Measurements from ENCODE around the gene ZNF141.
"Not testable (repeated sequence)": the region's sequence is repeated elsewhere in the genome, so short reads cannot be mapped to it uniquely, and the experiment has no call there.

ZNF141 gene

DNA sequence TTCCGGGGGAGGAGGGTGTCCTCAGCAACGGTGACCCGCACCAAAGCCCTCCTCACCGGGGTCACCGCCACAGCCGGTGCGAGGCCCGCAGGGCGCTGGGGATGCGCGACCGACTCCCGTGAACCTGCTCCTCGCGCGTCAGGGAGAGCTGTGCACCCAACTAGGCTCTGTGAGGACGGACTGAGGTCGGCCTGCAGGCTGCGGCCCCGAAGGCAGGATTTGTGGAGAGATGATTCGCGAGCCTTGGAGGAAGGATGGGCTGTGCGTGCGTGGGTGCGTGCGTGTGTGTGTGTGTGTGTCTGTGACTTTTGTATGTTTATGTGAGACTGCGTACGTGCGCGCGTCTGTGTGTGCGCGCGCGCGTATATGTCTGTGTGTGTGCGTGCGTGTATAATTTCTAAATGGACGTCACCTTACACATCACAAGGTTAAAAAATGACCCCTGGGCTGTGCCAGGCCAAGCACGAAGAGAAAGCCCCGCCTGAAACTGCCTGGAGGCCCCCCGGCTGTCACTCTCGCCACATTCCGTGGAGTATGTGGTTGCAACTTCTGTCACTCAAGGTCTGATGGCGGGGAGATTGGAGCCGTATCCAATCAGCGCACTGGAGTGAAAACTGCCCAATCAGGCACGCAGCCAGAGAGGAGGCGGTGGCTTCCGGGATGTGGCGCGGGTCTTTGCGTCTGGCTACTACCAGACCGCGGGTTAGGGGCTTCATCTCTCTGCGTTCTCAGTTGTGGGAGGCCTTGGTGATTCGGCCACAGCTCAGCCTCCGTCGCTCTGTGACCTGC is at the start of gene ZNF141:
TSS of gene ZNF141 (plus strand) at position 672 of the 789 bp plus-strand sequence. CDS start 170 bp downstream, outside the sequence.
- DNase-seq (ENCODE audit: low read depth in 2 of 2), result peak; percentile 83

DNA sequence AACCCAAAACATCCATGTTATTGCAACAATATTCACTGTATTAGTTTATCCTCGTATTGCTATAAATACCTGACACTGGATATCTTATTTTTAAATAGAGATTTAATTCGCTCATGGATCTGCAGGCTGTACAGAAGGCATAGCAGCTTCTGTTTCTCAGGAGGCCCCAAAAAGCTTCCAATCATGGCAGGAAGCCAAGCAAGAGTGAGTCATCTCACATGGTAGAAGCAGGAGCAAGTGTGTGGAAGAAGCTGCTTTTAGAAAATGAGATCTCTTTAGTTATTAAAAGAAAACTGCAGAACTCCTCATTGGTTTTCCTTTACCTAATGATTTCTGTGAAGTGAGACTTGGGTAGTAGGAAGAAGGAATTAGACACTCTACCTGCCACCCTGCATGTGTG is 48.7 kb upstream of the ZNF141 start:
- no peak for DNase-seq (ENCODE audit: low read depth in 2 of 2)

DNA sequence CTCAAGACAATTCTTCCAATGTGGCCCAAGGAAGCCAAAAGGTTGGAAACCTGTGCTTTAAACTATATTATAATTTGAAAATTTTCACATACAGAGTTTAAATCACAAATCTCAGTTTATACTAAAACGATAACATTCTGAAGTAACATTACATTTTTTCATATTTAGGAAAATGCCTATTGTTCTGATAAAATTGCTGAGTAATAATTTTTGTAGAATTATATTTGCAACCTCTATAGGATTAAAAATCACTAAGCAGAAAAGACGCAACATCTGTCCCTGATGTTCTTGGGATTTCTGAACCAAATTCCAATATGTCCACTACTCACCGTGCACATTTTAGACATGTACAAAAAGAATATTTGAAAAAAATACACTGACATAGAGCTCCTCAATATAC is 42.9 kb upstream of the ZNF141 start:
- no peak for DNase-seq (ENCODE audit: low read depth in 2 of 2)

- DNase-seq (ENCODE audit: low read depth in 2 of 2), result no peak
Measured at GRCh38 chr4:302381-302780, 35.2 kb upstream of the ZNF141 start.

- DNase-seq (ENCODE audit: low read depth in 2 of 2), result not testable (repeated sequence)
Measured at GRCh38 chr4:304516-304915, 33.1 kb upstream of the ZNF141 start.

DNA sequence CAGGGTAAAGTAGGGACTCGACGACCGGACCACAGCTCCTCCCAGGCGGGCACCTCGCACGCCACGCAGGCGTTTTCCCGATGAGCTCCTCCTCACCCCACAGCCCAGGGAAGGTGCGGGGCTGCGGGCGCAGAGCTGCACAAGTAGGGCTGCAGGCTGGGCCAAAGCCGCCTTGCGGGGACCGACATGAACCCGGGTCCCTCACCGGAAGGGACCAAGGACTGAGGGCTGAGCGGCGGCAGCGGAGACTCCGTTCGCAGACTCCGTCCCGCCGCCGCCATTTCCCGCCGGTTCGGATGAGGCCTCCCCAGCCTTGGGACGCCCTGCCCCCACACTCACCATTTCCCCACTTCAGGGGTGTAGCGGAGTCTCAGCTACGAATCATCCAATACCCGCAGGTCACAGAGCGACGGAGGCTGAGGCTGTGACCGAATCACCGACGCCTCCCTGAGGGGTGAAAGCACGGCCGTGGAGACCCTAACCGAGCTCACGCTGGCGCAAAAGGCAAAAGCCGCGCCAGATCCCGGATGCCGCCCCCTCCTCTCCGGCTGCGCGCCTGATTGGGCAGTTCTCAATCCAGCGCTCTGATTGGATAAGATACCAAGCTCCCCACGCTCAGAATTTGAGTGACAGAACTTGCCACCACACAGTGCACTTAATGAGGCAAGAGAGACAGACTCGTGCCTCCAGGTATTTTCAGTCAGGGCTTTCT is 32.5 kb upstream of the ZNF141 start, which contains the start of gene ZNF732:
TSS of gene ZNF732 (minus strand) at position 506 of the 712 bp plus-strand sequence. CDS start at position 342, 164 bp downstream.
- no peak for DNase-seq (ENCODE audit: low read depth in 2 of 2)

DNA sequence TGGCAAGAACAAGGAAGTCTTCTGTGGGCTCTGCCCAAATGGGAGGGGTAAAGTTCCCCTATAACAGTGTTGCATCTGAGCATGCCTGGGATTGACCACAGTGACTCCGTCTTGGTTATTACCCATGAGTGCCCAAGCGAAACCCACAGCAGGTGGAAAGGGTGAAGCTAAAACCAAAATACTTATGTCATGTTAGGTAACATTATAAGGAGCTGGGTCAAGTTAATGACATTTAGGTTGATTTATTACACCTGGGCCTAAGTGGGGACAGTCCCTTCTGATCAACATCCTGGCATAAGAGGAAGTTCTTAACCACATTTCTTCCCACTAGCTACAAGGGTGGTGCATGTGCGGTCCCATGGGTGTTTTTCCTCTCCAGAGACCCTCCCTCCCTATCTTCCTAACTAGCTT is 31.1 kb upstream of the ZNF141 start:
- no peak for DNase-seq (ENCODE audit: low read depth in 2 of 2)

DNA sequence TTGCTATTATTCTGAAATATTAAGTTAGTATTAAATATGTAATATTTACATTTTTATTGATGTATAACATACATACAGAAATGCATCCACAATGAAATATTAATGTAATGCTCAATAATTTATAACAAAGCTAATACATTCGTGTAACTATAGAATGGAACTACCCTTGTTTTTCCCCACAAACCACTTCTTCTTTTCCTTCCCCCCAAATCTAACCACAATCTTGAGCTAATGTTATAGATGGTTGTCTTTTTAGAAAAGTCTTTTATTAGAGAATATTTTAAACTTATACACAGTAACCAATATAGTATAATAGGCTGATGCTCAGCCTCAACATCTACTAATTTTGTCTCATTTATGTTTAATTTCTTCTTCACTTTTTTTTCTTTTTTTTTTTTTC is 27.8 kb upstream of the ZNF141 start:
- DNase-seq (ENCODE audit: low read depth in 2 of 2), result no peak

DNA sequence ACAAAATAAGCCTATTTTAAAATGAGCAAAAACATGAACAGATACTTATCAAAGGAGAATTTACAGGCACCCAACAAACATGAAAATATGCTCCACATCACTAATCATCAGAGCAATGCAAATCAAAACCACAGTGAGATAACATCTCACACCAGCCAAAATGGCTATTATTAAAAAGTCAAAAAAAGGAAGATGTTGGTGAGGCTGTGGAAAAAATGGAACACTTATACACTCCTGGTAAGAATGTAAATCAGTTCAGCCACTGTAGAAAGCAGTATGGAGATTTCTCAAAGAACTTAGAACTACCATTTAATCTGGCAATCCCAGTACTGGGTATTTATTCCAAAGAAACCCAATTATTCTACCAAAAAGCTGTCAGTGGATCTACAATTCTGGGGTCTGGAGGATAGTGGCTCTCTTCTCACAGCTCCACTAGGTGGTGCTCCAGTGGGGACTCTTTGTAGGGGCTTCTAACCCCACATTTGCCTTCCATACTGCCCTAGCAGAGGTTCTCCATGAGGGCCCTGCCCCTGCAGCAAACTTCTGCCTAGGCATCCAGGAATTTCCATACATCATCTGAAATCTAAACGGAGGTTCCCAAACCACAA is 23.2 kb upstream of the ZNF141 start:
- no peak for DNase-seq (ENCODE audit: low read depth in 2 of 2)

GRCh38 chr4:328729-329128 is 8.9 kb upstream of the ZNF141 start:
- DNase-seq (ENCODE audit: low read depth in 2 of 2), result no peak

DNA sequence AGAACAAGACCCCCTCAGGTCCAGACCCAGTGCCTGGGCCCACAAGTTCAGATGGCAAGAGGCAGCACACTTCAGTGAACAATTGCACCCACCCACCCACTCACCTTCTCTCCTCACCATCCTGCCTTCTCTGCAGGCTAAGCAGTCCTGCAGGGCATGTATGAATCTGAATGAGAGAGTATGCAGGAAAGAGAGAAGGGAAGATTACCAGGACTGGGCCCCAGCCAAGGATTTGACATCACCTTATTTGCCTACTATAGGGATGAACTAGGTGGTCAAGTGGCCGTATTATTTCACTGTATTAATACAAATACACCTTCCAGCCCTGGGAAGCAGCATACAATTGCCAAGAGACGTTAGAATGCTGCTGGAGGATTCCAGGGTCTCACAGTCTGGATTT is 2.1 kb upstream of the ZNF141 start:
- no peak for DNase-seq (ENCODE audit: low read depth in 2 of 2)

DNA sequence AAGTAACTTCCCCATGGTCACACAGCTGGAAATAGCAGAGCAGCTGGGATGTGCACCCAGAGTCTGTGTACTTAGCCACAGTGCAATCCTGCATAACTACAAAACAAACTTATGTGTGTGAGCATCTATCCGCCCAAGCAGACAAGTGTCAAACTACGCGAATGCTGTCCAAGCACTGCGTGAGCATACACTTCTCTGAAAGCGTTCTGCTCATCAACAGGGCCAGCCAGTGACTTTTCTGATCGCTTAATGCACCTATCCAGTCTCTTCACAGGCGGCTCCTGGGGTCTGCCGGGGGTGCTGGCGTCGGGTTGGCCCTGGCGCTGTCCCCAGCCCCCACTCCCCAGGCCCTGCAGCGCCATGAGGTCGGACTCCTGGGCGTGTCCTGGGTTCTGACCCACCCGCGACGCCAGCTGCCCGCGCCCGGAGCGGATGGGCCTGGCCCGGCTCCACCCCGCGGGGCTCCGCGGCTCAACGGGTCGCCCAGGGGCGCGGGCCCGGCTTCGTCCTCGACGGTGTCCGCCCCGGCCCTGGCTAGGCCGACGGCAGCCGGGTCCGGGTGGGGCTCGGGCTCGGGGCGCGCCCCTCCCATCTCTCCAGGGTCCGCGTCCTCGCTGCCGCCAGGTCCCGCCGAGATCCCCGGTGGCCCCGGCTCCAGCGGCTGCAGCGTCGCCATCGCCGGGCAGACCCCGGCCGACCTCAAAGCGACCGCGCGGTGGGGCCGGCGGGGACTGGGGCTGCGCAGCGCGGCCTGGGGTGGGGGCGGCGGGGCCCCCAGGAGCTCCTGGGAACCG is 1.3 kb upstream of the ZNF141 start:
- DNase-seq (ENCODE audit: low read depth in 2 of 2), result no peak

DNA sequence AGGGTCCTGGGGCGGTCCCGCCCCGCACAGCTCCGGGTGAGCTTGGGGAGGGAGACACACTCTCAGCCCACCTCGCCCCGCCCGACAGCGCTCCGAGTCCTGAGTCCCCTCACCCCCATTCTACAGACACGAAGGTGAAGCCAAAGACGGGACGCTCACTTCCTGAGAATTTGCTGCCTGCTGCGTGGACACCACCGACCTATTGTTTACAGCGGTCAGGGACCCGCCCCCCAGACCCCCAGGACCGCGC is 796 bp upstream of the ZNF141 start:
- peak in 1 of 2 experiments; percentile 2 for DNase-seq (ENCODE audit: low read depth in 2 of 2)

DNA sequence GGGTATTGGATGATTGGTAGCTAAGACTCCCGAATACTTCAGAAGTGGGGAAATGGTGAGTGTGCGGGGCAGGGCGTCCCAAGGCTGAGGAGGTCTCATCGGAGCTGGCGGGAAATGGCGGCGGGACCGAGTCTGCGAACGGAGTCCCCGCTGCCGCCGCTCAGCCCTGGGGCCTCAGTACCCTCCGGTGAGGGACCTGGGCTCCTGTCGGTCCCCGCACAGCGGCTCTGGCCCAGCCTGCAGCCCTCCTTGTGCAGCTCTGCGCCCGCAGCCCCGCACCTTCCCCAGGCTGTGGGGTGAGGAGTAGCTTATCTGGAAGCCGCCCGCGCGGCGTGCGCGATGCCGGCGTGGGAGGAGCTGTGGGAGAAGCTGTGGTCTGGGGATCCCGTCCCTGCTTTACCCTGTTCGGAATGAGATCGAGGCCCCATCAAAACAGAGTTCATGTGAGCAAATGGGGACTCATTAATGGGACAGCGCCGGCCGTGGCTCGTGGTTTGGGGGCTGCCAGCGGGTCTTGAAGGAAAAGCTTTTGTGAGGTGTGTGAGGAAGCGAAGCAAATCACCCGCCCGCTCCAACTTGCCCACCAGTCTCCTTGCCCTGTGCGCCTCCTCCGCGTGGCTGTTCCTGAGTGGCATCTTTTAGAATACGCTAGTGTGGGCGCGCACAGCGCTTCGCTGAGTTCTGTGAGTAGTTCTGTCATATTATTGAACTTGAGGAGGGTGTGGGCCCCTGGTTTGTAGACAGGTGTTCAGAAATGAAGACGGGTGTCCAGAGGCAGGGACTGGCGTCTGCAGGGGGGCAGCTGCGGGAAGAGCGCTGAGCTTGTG is 531 bp downstream of the ZNF141 start:
- peak; percentile 31 to 36 for DNase-seq (ENCODE audit: low read depth in 2 of 2)

DNA sequence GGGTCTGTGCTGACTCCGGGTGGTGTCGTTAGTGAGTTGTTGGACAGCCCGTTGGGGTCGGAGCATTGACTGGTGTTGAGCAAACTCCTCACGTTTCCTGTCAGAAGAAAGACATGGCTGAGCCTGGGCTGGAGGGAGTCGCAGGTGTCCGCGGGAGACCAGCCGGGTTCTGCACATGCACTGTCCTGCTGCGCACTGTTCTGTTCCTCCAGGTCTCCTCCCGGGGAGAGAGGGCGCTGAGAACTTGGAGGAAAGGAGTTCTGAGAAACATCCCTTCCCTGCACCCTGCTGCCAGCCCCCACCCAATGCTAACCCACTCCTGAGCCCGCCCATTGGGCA is 1.1 kb downstream of the ZNF141 start:
- DNase-seq (ENCODE audit: low read depth in 2 of 2), result no peak

DNA sequence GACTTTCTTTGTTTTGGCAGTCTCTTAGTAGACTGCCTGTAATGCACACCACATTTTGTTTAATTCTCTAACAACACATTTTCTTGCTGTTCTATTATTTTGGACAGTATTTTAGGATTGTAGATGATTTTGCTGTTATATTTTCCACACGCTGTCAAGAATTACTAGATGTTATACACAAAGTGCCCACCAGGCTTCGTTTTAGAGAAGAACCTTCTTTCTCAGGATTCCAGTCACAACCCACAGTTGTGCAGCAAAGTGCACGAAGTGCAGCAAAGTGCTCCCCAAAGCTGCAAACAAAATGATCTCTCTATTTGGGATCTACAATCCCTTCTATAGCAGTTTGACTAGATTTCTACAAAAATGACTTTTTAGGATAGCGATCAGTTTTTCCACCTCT is 2.4 kb downstream of the ZNF141 start:
- no peak for DNase-seq (ENCODE audit: low read depth in 2 of 2)

- DNase-seq (ENCODE audit: low read depth in 2 of 2), result no peak
Measured at GRCh38 chr4:373062-373839, 35.6 kb downstream of the ZNF141 start.

DNA sequence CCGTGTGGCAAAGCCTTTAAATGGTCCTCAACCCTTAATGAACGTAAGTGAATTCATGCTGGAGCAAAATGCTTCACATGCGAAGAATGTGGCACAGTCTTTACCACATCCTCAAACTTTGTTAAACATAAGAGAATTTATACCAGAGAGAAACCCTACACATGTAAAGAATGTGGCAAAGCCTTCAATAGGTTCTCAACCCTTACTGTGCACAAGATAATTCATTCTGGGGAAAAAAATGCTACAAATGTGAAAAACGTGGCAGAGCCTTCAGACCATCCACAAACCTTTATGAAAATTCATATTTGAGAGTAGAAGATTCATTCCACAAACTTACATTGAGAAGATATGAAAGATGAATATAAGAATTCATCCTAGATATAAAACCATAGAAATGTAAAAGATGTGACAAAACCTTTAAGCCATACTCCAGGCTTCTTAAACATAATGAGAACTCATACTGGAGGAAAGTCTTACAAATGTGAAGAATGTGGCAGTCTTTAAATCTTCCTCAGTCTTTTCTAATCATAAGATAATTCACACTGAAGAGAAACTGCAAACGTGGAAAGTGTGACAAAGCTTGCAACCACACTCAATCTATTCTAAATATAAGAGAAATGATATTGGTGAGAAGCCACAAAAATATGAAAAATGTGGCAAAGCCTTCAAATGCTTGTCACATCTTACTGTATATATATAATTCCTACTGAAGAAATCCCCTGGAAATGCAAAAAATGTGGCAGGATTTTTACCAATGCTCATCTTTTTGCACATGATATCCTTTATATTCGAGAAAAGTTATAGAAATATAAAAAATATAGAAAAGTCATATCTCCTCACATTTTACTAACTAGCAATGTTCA is 36.9 kb downstream of the ZNF141 start:
- no peak for DNase-seq (ENCODE audit: low read depth in 2 of 2)

DNA sequence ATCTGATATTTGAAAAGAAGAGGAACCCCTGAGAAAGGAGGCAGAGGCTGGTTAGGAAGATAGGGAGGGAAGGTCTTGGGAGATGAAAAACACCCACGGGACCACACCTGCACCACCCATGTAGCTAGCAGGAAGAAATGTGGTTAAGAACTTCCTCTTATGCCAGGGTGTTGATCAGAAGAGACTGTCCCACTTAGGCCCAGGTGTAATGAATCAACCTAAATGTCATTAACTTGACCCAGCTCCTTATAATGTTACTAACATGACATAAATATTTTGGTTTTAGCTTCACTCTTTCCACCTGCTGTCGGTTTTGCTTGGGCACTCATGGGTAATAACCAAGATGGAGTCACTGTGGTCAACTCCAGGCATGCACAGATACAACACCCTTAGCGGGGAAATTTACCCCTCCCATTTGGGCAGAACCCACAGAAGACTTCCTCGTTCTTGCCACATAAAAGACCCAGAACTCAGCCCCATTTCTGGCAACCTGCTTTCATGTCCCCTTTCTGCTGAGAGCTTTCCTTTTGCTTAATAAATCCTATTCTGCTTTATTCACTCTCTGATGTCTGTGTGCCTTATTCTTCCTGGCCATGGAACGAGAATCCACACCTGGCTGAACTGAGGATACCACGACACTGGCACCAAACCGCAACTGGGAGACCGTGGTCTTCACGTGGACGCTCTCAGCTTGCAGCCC is 46.8 kb downstream of the ZNF141 start:
- DNase-seq (ENCODE audit: low read depth in 2 of 2), result no peak
